H9 (cell line): Measurements from ENCODE around the gene MCCC2. TPM values are rescaled to one million over a fixed set of nuclear protein-coding genes. Genes with fewer than 3 reads are reported as not detected.

Experiments used
- DNase-seq: peaks from one replicate; pipeline ENCODE4 v3.0.0-alpha.2; 2017
- H2AFZ ChIP-seq: one replicate; pipeline ENCODE4 v1.6.1; 2013; ENCODE audit warnings: mild to moderate bottlenecking, low read length, control low read depth, moderate library complexity
- H2AK5ac ChIP-seq: 2 replicates; pipeline ENCODE4 v1.6.1; 2013; ENCODE audit warnings: low read length, control low read depth, mixed read lengths; ENCODE audit not compliant: insufficient read length
- H2BK120ac ChIP-seq: one replicate; pipeline ENCODE4 v1.6.1; 2013; ENCODE audit warnings: low read depth, mild to moderate bottlenecking, low read length, control low read depth, inconsistent platforms; ENCODE audit not compliant: poor library complexity, severe bottlenecking
- H2BK12ac ChIP-seq: 2 replicates; pipeline ENCODE4 v1.6.1; 2013; ENCODE audit warnings: low read length, control low read depth, mixed read lengths, low read depth; ENCODE audit not compliant: insufficient read length
- H2BK15ac ChIP-seq: 2 replicates; pipeline ENCODE4 v1.6.1; 2013; ENCODE audit warnings: low read depth, low read length, control low read depth
- H2BK20ac ChIP-seq: one replicate; pipeline ENCODE4 v1.6.1; 2013; ENCODE audit warnings: low read depth, mild to moderate bottlenecking, low read length, control low read depth, inconsistent platforms; ENCODE audit not compliant: poor library complexity, severe bottlenecking
- H2BK5ac ChIP-seq: 2 replicates; pipeline ENCODE4 v1.6.1; 2013; ENCODE audit warnings: low read length, control low read depth, mixed read lengths; ENCODE audit not compliant: insufficient read length
- H3K14ac ChIP-seq: 2 replicates; pipeline ENCODE4 v1.6.1; 2013; ENCODE audit warnings: low read length, control low read depth; ENCODE audit not compliant: insufficient read depth
- H3K18ac ChIP-seq: 2 replicates; pipeline ENCODE4 v1.6.1; 2013; ENCODE audit warnings: low read depth, mild to moderate bottlenecking, mixed read lengths, low read length, control low read depth; ENCODE audit not compliant: insufficient read length
- H3K23ac ChIP-seq: 2 replicates; pipeline ENCODE4 v1.6.1; 2013; ENCODE audit warnings: low read length, control low read depth, mixed read lengths, low read depth; ENCODE audit not compliant: insufficient read length
- H3K23me2 ChIP-seq: 2 replicates; pipeline ENCODE4 v1.6.1; 2013; ENCODE audit warnings: low read depth, mild to moderate bottlenecking, mixed read lengths, low read length, control low read depth; ENCODE audit not compliant: insufficient read length, poor library complexity, severe bottlenecking
- H3K27ac ChIP-seq: 2 replicates; pipeline ENCODE4 v1.5.1; 2013; ENCODE audit warnings: low read length, control low read depth, mixed read lengths, low read depth; ENCODE audit not compliant: insufficient read length
- H3K27me3 ChIP-seq: 2 replicates; pipeline ENCODE4 v1.6.1; 2013; ENCODE audit warnings: low read length, control low read depth, inconsistent platforms; ENCODE audit not compliant: insufficient read depth
- H3K4ac ChIP-seq: 2 replicates; pipeline ENCODE4 v1.6.1; 2013; ENCODE audit warnings: low read depth, mild to moderate bottlenecking, control low read depth, inconsistent platforms, low read length, moderate library complexity
- H3K4me1 ChIP-seq: 2 replicates; pipeline ENCODE4 v1.6.1; 2013; ENCODE audit warnings: low read length, control low read depth, inconsistent platforms; ENCODE audit not compliant: insufficient read depth
- H3K4me2 ChIP-seq: 2 replicates; pipeline ENCODE4 v1.6.1; 2013; ENCODE audit warnings: low read length, control low read depth, mixed read lengths; ENCODE audit not compliant: insufficient read length, insufficient read depth
- H3K56ac ChIP-seq: 2 replicates; pipeline ENCODE4 v1.6.1; 2013; ENCODE audit warnings: low read depth, mild to moderate bottlenecking, mixed read lengths, low read length, control low read depth; ENCODE audit not compliant: insufficient read length
- H3K79me1 ChIP-seq: 2 replicates; pipeline ENCODE4 v1.6.1; 2013; ENCODE audit warnings: low read depth, mild to moderate bottlenecking, moderate library complexity, low read length, control low read depth, inconsistent platforms; ENCODE audit not compliant: insufficient read depth, poor library complexity, severe bottlenecking
- H3K79me2 ChIP-seq: 2 replicates; pipeline ENCODE4 v1.6.1; 2013; ENCODE audit warnings: low read length, control low read depth, inconsistent platforms; ENCODE audit not compliant: insufficient read depth
- H3K9ac ChIP-seq: 2 replicates; pipeline ENCODE4 v1.6.1; 2013; ENCODE audit warnings: low read length, control low read depth, mixed read lengths; ENCODE audit not compliant: insufficient read length; ENCODE audit errors: extremely low read depth
- H3K9me3 ChIP-seq: one replicate; pipeline ENCODE4 v1.6.1; 2013; ENCODE audit warnings: low read depth, low read length, inconsistent platforms; ENCODE audit not compliant: control insufficient read depth
- H3T11ph ChIP-seq: one replicate; pipeline ENCODE4 v1.6.1; 2013; ENCODE audit warnings: mild to moderate bottlenecking, low read length, control low read depth, inconsistent platforms
- H4K20me1 ChIP-seq: one replicate; pipeline ENCODE4 v1.6.1; 2013; ENCODE audit not compliant: control insufficient read depth, insufficient read length, insufficient read depth
- H4K5ac ChIP-seq: 2 replicates; pipeline ENCODE4 v1.6.1; 2013; ENCODE audit warnings: low read depth, mild to moderate bottlenecking, mixed read lengths, low read length, control low read depth; ENCODE audit not compliant: insufficient read length
- H4K8ac ChIP-seq: replicated peaks from 2 replicates; pipeline ENCODE4 v1.6.1; 2013; ENCODE audit warnings: low read length, control low read depth, mixed read lengths, low read depth; ENCODE audit not compliant: insufficient read length
- H4K91ac ChIP-seq: 2 replicates; pipeline ENCODE4 v1.6.1; 2013; ENCODE audit warnings: low read depth, mild to moderate bottlenecking, moderate library complexity, mixed read lengths, low read length, control low read depth; ENCODE audit not compliant: insufficient read length
- H3K27ac Mint-ChIP-seq, 3 experiments: 2 replicates in 2 of 3; 3 replicates in 1 of 3; pipeline ENCODE4 v1.8.0; 2020 to 2021; ENCODE audit warnings: mixed read lengths in 3 of 3, mild to moderate bottlenecking in 1 of 3, moderate library complexity in 1 of 3
- H3K27me3 Mint-ChIP-seq: 2 replicates; pipeline ENCODE4 v1.8.0; 2021; ENCODE audit warnings: low read depth, mild to moderate bottlenecking, moderate library complexity, mixed read lengths
- H3K36me3 Mint-ChIP-seq, 3 experiments: 2 replicates in 2 of 3; 3 replicates in 1 of 3; pipeline ENCODE4 v1.8.0; 2020 to 2021; ENCODE audit warnings: low read depth in 3 of 3, mixed read lengths in 3 of 3; ENCODE audit not compliant: insufficient read depth in 1 of 3
- H3K4me1 Mint-ChIP-seq, 2 experiments: 2 replicates each; pipeline ENCODE4 v1.8.0; 2020; ENCODE audit warnings: mixed read lengths in 2 of 2
- H3K4me3 Mint-ChIP-seq, 2 experiments: 2 replicates in 1 of 2; 3 replicates in 1 of 2; pipeline ENCODE4 v1.8.0; 2020 to 2021; ENCODE audit warnings: mild to moderate bottlenecking in 2 of 2, mixed read lengths in 2 of 2, moderate library complexity in 1 of 2
- H3K9me3 Mint-ChIP-seq, 2 experiments: 2 replicates in 1 of 2; 3 replicates in 1 of 2; pipeline ENCODE4 v1.8.0; 2020; ENCODE audit warnings: mild to moderate bottlenecking in 2 of 2, mixed read lengths in 2 of 2, moderate library complexity in 1 of 2
- CTCF ChIP-seq: fragments of 200-600 bp; sonication (generic); conservative IDR thresholded peaks from 3 replicates; pipeline ENCODE4 v1.8.0; 2021; ENCODE audit warnings: antibody characterized with exemption, mild to moderate bottlenecking
- WGBS: extraction: QIAGEN DNeasy Blood & Tissue Kit; methylation state at CpG from one replicate; pipeline ENCODE4 v1.1.7; 2013; ENCODE audit warnings: missing lambda C conversion rate, low lambda C conversion rate, mixed read lengths; ENCODE audit not compliant: insufficient read length; ENCODE audit errors: extremely low coverage; 5-methylcytosine and 5-hydroxymethylcytosine counted together
- total RNA-seq: library from RNA; stranded (reverse); gene quantifications from 2 replicates; pipeline ENCODE4 v1.2.1, GENCODE V29; 2021

MCCC2 gene
- total RNA-seq, 1 experiment from 2014 or later: 62.7 TPM

- H4K20me1 ChIP-seq: no peaks in the 10 kb centered on the region
- no peak overlapping the region for H3T11ph ChIP-seq
- no peaks in the 10 kb centered on the region for H3K27me3 ChIP-seq
- no peak overlapping the region for H3K4ac ChIP-seq
- H2BK20ac ChIP-seq: no peak overlapping the region
- H2BK120ac ChIP-seq: no peak overlapping the region
- H3K18ac ChIP-seq: no peak overlapping the region
- Mint-ChIP-seq H3K9me3 (no peaks in the 10 kb centered on the region), H3K4me3 (no peak overlapping the region), H3K36me3 (no peaks in the 10 kb centered on the region), H3K27ac (no peak overlapping the region), H3K27me3 (peaks cover 3% of the 10 kb centered on the region), H3K4me1 (peaks cover 16 to 17% of the 10 kb centered on the region in 2 experiments)
- H2BK15ac ChIP-seq: no peak overlapping the region
- no peak for DNase-seq
- no peak overlapping the region for H2AK5ac ChIP-seq
- no peak overlapping the region for H2AFZ ChIP-seq
- H3K14ac ChIP-seq: no peak overlapping the region
- no peak overlapping the region for H3K56ac ChIP-seq
- H2BK5ac ChIP-seq: no peak overlapping the region
- H3K23me2 ChIP-seq: no peaks in the 10 kb centered on the region
- H4K5ac ChIP-seq: no peak overlapping the region
- WGBS: no CpG with 5 or more reads among the region's 2 CpGs
- no peak for TF ChIP-seq CTCF
- H3K4me2 ChIP-seq: no peak overlapping the region
- no peak overlapping the region for H3K23ac ChIP-seq
- no peak overlapping the region for H2BK12ac ChIP-seq
- no peak overlapping the region for H3K27ac ChIP-seq
- no peak overlapping the region for H3K9ac ChIP-seq
- H3K9me3 ChIP-seq: no peaks in the 10 kb centered on the region
- H3K79me1 ChIP-seq: no peaks in the 10 kb centered on the region
- no peaks in the 10 kb centered on the region for H3K79me2 ChIP-seq
- no peak overlapping the region for H4K8ac ChIP-seq
- H3K4me1 ChIP-seq: no peaks in the 10 kb centered on the region
- no peak overlapping the region for H4K91ac ChIP-seq
Measured at GRCh38 chr5:71699233-71699632, 112.1 kb downstream of the MCCC2 start.
